ENCODE results near the gene ZNF607. TPM values are rescaled to one million over a fixed set of nuclear protein-coding genes. Genes with fewer than 3 reads are reported as not detected.
A peak's percentile ranks its signal among the peaks of the same experiment; 100 is the strongest.

The ZNF607 gene
- total and polyA plus RNA-seq, 2 of the 8 experiments (the other 6 are each of a cell fraction or from before 2014, with no cell fraction given), result 6.7 to 15.9 TPM

- TF ChIP-seq CTCF (IDR thresholded peaks at IDR 0.05; ENCODE audit: control extremely low read depth in 1 of 3, insufficient read depth in 1 of 3, low read depth in 1 of 3, low read length in 3 of 3) (0 out of 4 replicates have a peak, but pooled peaks of 1 of the 3 experiments have one; percentile 7), CHD1 (IDR thresholded peaks at IDR 0.05; ENCODE audit: low read depth, low read length) (no peak), TAF1 (IDR thresholded peaks at IDR 0.05; ENCODE audit: low read depth, low read length) (peak; percentile 43; the same call in 1 of the 2 replicates), CHD2 (IDR thresholded peaks at IDR 0.05; ENCODE audit: low read length) (no peak), YY1 (IDR thresholded peaks at IDR 0.05; ENCODE audit: low read depth, low read length) (peak; percentile 40; the same call in 1 of the 2 replicates), JUN (IDR thresholded peaks at IDR 0.05; ENCODE audit: low read depth, low read length) (no peak), BACH1 (IDR thresholded peaks at IDR 0.05; ENCODE audit: low read length) (no peak), RNF2 (IDR thresholded peaks at IDR 0.05; ENCODE audit: borderline replicate concordance, low read depth, low read length, missing control alignments, poor library complexity, severe bottlenecking) (no peak), JUND (IDR thresholded peaks at IDR 0.05; ENCODE audit: low read length) (no peak), MAFK (IDR thresholded peaks at IDR 0.05; ENCODE audit: low read depth, low read length) (no peak), KDM5A (IDR thresholded peaks at IDR 0.05; ENCODE audit: low read length) (no peak), EGR1 (IDR thresholded peaks at IDR 0.05; ENCODE audit: borderline replicate concordance, low read depth, low read length) (0 out of 2 replicates have a peak, but pooled peaks have one; percentile 13), SP2 (IDR thresholded peaks at IDR 0.05; ENCODE audit: low read length) (no peak), SIX5 (IDR thresholded peaks at IDR 0.05; ENCODE audit: low read depth, low read length) (0 out of 2 replicates have a peak, but pooled peaks have one; percentile 4), SAP30 (IDR thresholded peaks at IDR 0.05; ENCODE audit: insufficient read depth, insufficient replicate concordance, low read length) (no peak), TCF12 (IDR thresholded peaks at IDR 0.05; ENCODE audit: low read depth, low read length) (no peak), SP1 (IDR thresholded peaks at IDR 0.05; ENCODE audit: low read depth, low read length) (no peak)
- TF ChIP-seq, protein P1, sequence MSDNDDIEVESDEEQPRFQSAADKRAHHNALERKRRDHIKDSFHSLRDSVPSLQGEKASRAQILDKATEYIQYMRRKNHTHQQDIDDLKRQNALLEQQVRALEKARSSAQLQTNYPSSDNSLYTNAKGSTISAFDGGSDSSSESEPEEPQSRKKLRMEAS (IDR thresholded peaks at IDR 0.05), result peak; percentile 52
- TF ChIP-seq, protein P2, sequence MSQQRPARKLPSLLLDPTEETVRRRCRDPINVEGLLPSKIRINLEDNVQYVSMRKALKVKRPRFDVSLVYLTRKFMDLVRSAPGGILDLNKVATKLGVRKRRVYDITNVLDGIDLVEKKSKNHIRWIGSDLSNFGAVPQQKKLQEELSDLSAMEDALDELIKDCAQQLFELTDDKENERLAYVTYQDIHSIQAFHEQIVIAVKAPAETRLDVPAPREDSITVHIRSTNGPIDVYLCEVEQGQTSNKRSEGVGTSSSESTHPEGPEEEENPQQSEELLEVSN (IDR thresholded peaks at IDR 0.05), result peak; percentile 51; the same call in 1 of the 2 replicates
- TF ChIP-seq, protein P3, sequence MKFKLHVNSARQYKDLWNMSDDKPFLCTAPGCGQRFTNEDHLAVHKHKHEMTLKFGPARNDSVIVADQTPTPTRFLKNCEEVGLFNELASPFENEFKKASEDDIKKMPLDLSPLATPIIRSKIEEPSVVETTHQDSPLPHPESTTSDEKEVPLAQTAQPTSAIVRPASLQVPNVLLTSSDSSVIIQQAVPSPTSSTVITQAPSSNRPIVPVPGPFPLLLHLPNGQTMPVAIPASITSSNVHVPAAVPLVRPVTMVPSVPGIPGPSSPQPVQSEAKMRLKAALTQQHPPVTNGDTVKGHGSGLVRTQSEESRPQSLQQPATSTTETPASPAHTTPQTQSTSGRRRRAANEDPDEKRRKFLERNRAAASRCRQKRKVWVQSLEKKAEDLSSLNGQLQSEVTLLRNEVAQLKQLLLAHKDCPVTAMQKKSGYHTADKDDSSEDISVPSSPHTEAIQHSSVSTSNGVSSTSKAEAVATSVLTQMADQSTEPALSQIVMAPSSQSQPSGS (IDR thresholded peaks at IDR 0.05; ENCODE audit: low read length), result no peak
Observed at GRCh38 chr19:37691881-37692504, 27.6 kb downstream of the ZNF607 start (continued).
